Endothelial cell (in vitro differentiated cells): ENCODE measurements around the gene ZDHHC3. TPM values are rescaled to one million over a fixed set of nuclear protein-coding genes. Genes with fewer than 3 reads are reported as not detected.

Experiments
- DNase-seq: peaks from one replicate; pipeline ENCODE4 v3.0.0; 2021; ENCODE audit warnings: low spot score
- H3K27ac Mint-ChIP-seq: one replicate; pipeline ENCODE4 v1.8.0; 2021; ENCODE audit warnings: mixed read lengths, inconsistent platforms; ENCODE audit not compliant: unreplicated experiment
- H3K27me3 Mint-ChIP-seq: one replicate; pipeline ENCODE4 v1.8.0; 2021; ENCODE audit warnings: mild to moderate bottlenecking, moderate library complexity, mixed read lengths, inconsistent platforms; ENCODE audit not compliant: unreplicated experiment
- H3K36me3 Mint-ChIP-seq: one replicate; pipeline ENCODE4 v1.8.0; 2021; ENCODE audit warnings: mild to moderate bottlenecking, low read depth, mixed read lengths, inconsistent platforms; ENCODE audit not compliant: unreplicated experiment
- H3K4me1 Mint-ChIP-seq: one replicate; pipeline ENCODE4 v1.8.0; 2021; ENCODE audit warnings: mild to moderate bottlenecking, mixed read lengths, inconsistent platforms; ENCODE audit not compliant: unreplicated experiment
- H3K4me3 Mint-ChIP-seq: one replicate; pipeline ENCODE4 v1.8.0; 2021; ENCODE audit warnings: mild to moderate bottlenecking, mixed read lengths, inconsistent platforms; ENCODE audit not compliant: unreplicated experiment
- H3K9me3 Mint-ChIP-seq: one replicate; pipeline ENCODE4 v1.8.0; 2021; ENCODE audit warnings: mixed read lengths, inconsistent platforms; ENCODE audit not compliant: unreplicated experiment
- CTCF ChIP-seq: fragments of 200-600 bp; sonication (generic); IDR thresholded peaks from one replicate; pipeline ENCODE4 v1.5.0; 2021; ENCODE audit warnings: antibody characterized with exemption; ENCODE audit not compliant: unreplicated experiment
- total RNA-seq: library from RNA; stranded (reverse); fragmentation: NEBNext Ultra II Directional; extraction: Animal tissue kit (Norgen Biotek cat#: 25700); gene quantifications from one replicate; pipeline ENCODE4 v1.2.1, GENCODE V29; 2021; ENCODE audit not compliant: unreplicated experiment

Gene ZDHHC3
- total RNA-seq, 1 donor from 2014 or later: 135 TPM

- DNase-seq: no peak
- peaks cover 5% of the 10 kb centered on the region for H3K27me3 Mint-ChIP-seq
- peak overlapping the region; percentile 62 for H3K4me3 Mint-ChIP-seq
- H3K9me3 Mint-ChIP-seq: no peaks in the 10 kb centered on the region
- H3K36me3 Mint-ChIP-seq: peaks cover 15% of the 10 kb centered on the region
- TF ChIP-seq CTCF: no peak
- peaks cover 11% of the 10 kb centered on the region for H3K4me1 Mint-ChIP-seq
- no peak overlapping the region for H3K27ac Mint-ChIP-seq
These were observed 57.4 kb downstream of the ZDHHC3 start for GRCh38 chr3:44918581-44918980.

GRCh38 chr3:44918087-44918486 is 57.9 kb downstream of the ZDHHC3 start:
- H3K27me3 Mint-ChIP-seq: peaks cover 4% of the 10 kb centered on the region
- peaks cover 15% of the 10 kb centered on the region for H3K36me3 Mint-ChIP-seq
- no peak overlapping the region for H3K4me3 Mint-ChIP-seq
- DNase-seq: no peak
- H3K9me3 Mint-ChIP-seq: no peaks in the 10 kb centered on the region
- no peak for TF ChIP-seq CTCF
- no peak overlapping the region for H3K27ac Mint-ChIP-seq
- peaks cover 11% of the 10 kb centered on the region for H3K4me1 Mint-ChIP-seq

- Mint-ChIP-seq H3K27me3 (no peaks in the 10 kb centered on the region), H3K36me3 (peaks cover 15% of the 10 kb centered on the region), H3K9me3 (no peaks in the 10 kb centered on the region), H3K4me1 (peaks cover 11% of the 10 kb centered on the region), H3K4me3 (no peak overlapping the region), H3K27ac (no peak overlapping the region)
- no peak for TF ChIP-seq CTCF
- DNase-seq: peak; percentile 34
These were observed 60.1 kb downstream of the ZDHHC3 start for GRCh38 chr3:44915702-44916438.

GRCh38 chr3:44914936-44915335 is 61.0 kb downstream of the ZDHHC3 start:
- Mint-ChIP-seq H3K27me3 (no peaks in the 10 kb centered on the region), H3K36me3 (peaks cover 11% of the 10 kb centered on the region), H3K9me3 (no peaks in the 10 kb centered on the region), H3K4me1 (peaks cover 11% of the 10 kb centered on the region), H3K27ac (no peak overlapping the region), H3K4me3 (no peak overlapping the region)
- TF ChIP-seq CTCF: no peak
- peak; percentile 44 for DNase-seq

GRCh38 chr3:44913868-44914468 is 62.0 kb downstream of the ZDHHC3 start:
- Mint-ChIP-seq H3K9me3 (no peaks in the 10 kb centered on the region), H3K4me3 (no peak overlapping the region), H3K4me1 (peaks cover 11% of the 10 kb centered on the region), H3K27ac (peak overlapping the region; percentile 53), H3K27me3 (no peaks in the 10 kb centered on the region), H3K36me3 (peaks cover 8% of the 10 kb centered on the region)
- TF ChIP-seq CTCF: peak; percentile 85
- DNase-seq: peak; percentile 86
